Nephron (organoid): Measurements from ENCODE around the gene NSL1.

ENCODE experiments used
- H3K27ac Mint-ChIP-seq, 3 experiments: 2 replicates each; pipeline ENCODE4 v1.8.0; 2020; ENCODE audit warnings: mixed read lengths in 3 of 3, mild to moderate bottlenecking in 2 of 3, moderate library complexity in 1 of 3
- H3K27me3 Mint-ChIP-seq: 2 replicates; pipeline ENCODE4 v1.8.0; 2021; ENCODE audit warnings: low read depth, mild to moderate bottlenecking, moderate library complexity, mixed read lengths
- H3K36me3 Mint-ChIP-seq: 2 replicates; pipeline ENCODE4 v1.8.0; 2020; ENCODE audit warnings: low read depth, mixed read lengths
- H3K4me1 Mint-ChIP-seq: 2 replicates; pipeline ENCODE4 v1.8.0; 2020; ENCODE audit warnings: mixed read lengths
- H3K4me3 Mint-ChIP-seq, 3 experiments: 2 replicates each; pipeline ENCODE4 v1.8.0; 2020; ENCODE audit warnings: mild to moderate bottlenecking in 3 of 3, mixed read lengths in 3 of 3, moderate library complexity in 2 of 3
- H3K9me3 Mint-ChIP-seq: 2 replicates; pipeline ENCODE4 v1.8.0; 2020; ENCODE audit warnings: mixed read lengths
- TF ChIP-seq, protein P1 (sequence below), 3 experiments: fragments of 200-600 bp; sonication (generic); IDR thresholded peaks; one replicate each; pipeline ENCODE4 v1.5.0; 2021; ENCODE audit warnings: antibody characterized with exemption in 3 of 3; ENCODE audit not compliant: unreplicated experiment in 3 of 3

The NSL1 gene

DNA sequence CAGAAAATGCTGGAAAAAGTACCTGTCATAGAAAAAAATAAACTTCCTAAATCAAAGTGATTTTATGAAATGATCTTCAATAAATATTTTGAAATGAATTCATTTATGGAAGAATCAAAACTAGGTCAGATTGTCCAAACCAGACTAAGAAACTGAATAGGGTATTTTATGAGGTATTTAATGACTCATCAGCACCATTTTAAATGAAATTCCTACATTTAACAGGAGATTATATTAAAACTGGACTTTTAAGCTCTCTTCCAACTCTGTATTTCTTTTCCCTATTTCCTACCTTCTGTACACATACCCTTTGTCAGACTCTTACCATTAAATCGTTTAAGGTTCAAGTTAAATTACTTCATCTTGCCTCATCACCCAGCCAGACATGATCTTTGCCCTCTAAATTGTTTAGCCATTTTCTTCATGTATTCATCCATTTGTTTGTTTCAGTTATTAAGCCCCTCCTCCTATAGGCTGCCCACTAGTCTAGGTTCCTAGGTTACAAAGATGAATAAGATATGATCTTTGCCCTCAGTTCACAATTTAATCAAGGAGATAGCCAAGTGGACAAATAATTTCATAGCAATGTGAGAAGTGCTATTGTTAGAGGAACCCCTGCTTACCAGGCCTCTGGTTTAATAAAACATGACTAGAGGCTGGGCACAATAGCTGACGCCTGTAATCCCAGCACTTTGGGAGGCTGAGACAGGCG, 25.1 kb upstream of the NSL1 start:
- Mint-ChIP-seq H3K36me3 (peaks cover 6% of the 10 kb centered on the region), H3K4me1 (no peaks in the 10 kb centered on the region), H3K4me3 (no peak overlapping the region)

DNA sequence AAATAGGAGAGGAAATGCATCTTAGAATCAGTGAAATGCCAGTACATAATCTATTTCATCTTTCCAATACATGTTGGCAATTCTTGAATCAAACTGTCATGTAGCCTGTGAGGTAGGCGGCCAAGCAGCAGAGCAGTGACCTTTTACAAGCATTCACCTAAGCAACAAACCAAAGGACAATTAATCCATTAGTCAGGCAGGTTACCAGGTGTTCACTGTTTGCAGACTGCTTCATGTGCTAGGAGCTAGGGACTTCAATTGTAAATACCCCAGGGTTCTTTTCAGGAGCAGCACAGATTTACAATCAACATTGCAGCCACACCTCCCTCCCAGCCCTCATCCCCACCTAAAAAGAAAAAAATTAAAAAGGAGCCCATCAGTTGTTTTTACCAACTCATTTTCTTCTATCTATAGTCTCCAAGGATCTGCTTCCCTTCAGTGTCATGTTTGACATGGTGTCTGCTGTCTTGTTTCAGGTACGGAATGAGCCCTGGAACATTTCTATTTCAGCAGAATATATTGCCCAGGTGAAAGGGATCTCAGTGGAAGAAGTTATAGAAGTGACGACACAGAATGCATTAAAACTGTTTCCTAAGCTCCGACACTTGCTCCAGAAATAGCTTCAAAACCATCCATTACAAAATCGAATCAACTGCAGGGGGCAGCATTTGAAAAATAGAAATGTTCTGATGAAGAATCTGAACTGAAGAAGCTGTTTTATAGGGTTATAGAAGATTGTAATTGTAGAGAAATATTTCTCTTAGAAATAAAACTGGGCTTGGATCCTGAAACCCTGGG, 23.2 kb upstream of the NSL1 start:
- TF ChIP-seq, protein P1, sequence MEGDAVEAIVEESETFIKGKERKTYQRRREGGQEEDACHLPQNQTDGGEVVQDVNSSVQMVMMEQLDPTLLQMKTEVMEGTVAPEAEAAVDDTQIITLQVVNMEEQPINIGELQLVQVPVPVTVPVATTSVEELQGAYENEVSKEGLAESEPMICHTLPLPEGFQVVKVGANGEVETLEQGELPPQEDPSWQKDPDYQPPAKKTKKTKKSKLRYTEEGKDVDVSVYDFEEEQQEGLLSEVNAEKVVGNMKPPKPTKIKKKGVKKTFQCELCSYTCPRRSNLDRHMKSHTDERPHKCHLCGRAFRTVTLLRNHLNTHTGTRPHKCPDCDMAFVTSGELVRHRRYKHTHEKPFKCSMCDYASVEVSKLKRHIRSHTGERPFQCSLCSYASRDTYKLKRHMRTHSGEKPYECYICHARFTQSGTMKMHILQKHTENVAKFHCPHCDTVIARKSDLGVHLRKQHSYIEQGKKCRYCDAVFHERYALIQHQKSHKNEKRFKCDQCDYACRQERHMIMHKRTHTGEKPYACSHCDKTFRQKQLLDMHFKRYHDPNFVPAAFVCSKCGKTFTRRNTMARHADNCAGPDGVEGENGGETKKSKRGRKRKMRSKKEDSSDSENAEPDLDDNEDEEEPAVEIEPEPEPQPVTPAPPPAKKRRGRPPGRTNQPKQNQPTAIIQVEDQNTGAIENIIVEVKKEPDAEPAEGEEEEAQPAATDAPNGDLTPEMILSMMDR (IDR thresholded peaks at IDR 0.05; ENCODE audit: unreplicated experiment in 3 of 3): peak; percentile 27 to 46 (median 32)
- Mint-ChIP-seq H3K4me3 (no peak overlapping the region), H3K27me3 (no peaks in the 10 kb centered on the region), H3K9me3 (no peaks in the 10 kb centered on the region), H3K36me3 (peaks cover 6% of the 10 kb centered on the region), H3K27ac (no peak overlapping the region), H3K4me1 (no peaks in the 10 kb centered on the region)

More for the DNA sequence above, 25.1 kb upstream of the NSL1 start:
- TF ChIP-seq, protein P1 (IDR thresholded peaks at IDR 0.05; ENCODE audit: unreplicated experiment in 3 of 3): no peak
- Mint-ChIP-seq H3K9me3 (no peaks in the 10 kb centered on the region), H3K27me3 (no peaks in the 10 kb centered on the region), H3K27ac (no peak overlapping the region)

DNA sequence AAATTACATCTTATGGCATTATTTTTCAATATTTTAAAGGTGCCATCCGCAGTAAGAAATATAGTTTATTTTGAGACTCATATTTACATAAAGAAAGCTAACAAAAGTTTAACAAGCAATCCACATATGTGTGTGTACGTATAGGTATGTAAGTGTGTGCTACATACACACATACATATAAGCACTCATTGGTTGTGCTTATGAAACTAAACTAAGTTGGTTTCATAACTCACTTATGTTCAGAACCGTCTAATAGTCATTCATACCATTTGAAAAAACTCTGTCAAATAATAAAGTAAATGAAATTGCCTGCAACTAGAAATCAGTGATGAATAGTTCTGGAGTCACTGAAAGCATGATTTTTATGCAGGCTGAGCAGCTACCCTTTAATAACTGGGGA, 14.2 kb upstream of the NSL1 start:
- H3K27me3 Mint-ChIP-seq: no peaks in the 10 kb centered on the region
- no peak overlapping the region for H3K27ac Mint-ChIP-seq
- H3K9me3 Mint-ChIP-seq: no peaks in the 10 kb centered on the region
- peaks cover 24% of the 10 kb centered on the region for H3K36me3 Mint-ChIP-seq
- no peaks in the 10 kb centered on the region for H3K4me1 Mint-ChIP-seq
- TF ChIP-seq, protein P1 (IDR thresholded peaks at IDR 0.05; ENCODE audit: unreplicated experiment in 3 of 3): no peak
- H3K4me3 Mint-ChIP-seq: no peak overlapping the region

DNA sequence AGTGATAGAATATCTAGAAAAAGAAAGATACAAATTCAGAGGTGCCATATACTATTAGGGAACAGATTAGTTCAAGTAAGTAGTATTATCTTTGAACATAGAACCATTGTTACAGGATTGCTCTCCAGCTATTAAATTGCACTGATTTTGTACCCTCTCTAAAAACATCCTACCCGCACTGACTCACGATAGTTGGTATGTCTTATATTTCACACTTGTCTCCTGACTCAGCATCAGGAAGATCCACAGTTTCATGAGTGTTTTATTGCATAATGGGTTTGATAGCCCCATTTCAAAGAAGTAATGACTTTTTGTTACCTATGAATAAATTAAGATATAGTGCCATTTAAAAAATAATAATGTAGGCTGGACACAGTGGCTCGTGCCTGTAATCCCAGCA, 6.1 kb upstream of the NSL1 start:
- no peak overlapping the region for H3K27ac Mint-ChIP-seq
- TF ChIP-seq, protein P1 (IDR thresholded peaks at IDR 0.05; ENCODE audit: unreplicated experiment in 3 of 3): no peak
- no peaks in the 10 kb centered on the region for H3K27me3 Mint-ChIP-seq
- peaks cover 3% of the 10 kb centered on the region for H3K4me1 Mint-ChIP-seq
- no peak overlapping the region for H3K4me3 Mint-ChIP-seq
- no peaks in the 10 kb centered on the region for H3K9me3 Mint-ChIP-seq
- peaks cover 17% of the 10 kb centered on the region for H3K36me3 Mint-ChIP-seq

DNA sequence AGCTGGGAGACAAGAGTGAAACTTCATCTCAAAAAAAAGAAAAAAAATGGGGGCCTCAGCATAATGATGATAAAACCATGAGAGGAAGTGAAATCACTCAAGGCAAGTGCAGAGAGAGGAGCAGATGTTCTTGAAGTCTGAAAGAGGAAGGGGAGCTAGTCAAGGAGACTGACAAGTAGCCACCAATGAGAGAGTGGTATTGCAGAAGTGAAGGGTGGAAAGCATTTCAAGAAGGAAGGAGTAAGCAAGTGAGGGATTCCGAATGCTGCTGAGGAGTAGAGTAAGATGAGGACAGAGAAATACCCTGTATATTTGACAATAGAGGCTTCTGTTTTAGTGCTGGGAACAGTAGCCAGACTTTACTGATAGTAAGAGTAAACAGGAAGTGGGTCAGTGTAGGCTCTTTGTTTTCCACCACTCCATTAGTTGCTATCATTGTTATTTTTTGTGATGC, 3.0 kb upstream of the NSL1 start:
- Mint-ChIP-seq H3K27ac (peak overlapping the region in 2 of 3 experiments; percentile 2 to 20), H3K4me1 (peaks cover 13% of the 10 kb centered on the region), H3K9me3 (no peaks in the 10 kb centered on the region), H3K27me3 (no peaks in the 10 kb centered on the region), H3K36me3 (peaks cover 14% of the 10 kb centered on the region), H3K4me3 (peak overlapping the region in 2 of 3 experiments; percentile 8 to 37)
- TF ChIP-seq, protein P1 (IDR thresholded peaks at IDR 0.05; ENCODE audit: unreplicated experiment in 3 of 3): no peak
